Skeletal muscle satellite cell (primary cell): ENCODE measurements around the gene CALN1.
"Not testable (repeated sequence)": the region's sequence is repeated elsewhere in the genome, so short reads cannot be mapped to it uniquely, and the experiment has no call there.

Source experiments
- H3K27me3 ChIP-seq: 2 replicates; pipeline ENCODE4 v1.7.0; 2013; ENCODE audit warnings: low read length; ENCODE audit not compliant: control insufficient read depth, insufficient read depth
- H3K36me3 ChIP-seq: 2 replicates; pipeline ENCODE4 v1.7.0; 2013; ENCODE audit warnings: mild to moderate bottlenecking, control low read depth, low read length; ENCODE audit not compliant: insufficient read depth
- H3K4me1 ChIP-seq: 2 replicates; pipeline ENCODE4 v1.7.0; 2013; ENCODE audit warnings: low read length; ENCODE audit not compliant: control insufficient read depth, insufficient read depth
- H3K4me2 ChIP-seq: 2 replicates; pipeline ENCODE4 v1.7.0; 2013; ENCODE audit warnings: mild to moderate bottlenecking, low read length
- H3K4me3 ChIP-seq: 2 replicates; pipeline ENCODE4 v1.7.0; 2013; ENCODE audit warnings: low read length
- H3K9ac ChIP-seq: 2 replicates; pipeline ENCODE4 v1.7.0; 2013; ENCODE audit warnings: mild to moderate bottlenecking, low read depth, low read length, moderate library complexity
- H3K9me3 ChIP-seq: replicated peaks from 2 replicates; pipeline ENCODE4 v1.7.0; 2013; ENCODE audit warnings: mild to moderate bottlenecking, control low read depth, low read length

The CALN1 gene

DNA sequence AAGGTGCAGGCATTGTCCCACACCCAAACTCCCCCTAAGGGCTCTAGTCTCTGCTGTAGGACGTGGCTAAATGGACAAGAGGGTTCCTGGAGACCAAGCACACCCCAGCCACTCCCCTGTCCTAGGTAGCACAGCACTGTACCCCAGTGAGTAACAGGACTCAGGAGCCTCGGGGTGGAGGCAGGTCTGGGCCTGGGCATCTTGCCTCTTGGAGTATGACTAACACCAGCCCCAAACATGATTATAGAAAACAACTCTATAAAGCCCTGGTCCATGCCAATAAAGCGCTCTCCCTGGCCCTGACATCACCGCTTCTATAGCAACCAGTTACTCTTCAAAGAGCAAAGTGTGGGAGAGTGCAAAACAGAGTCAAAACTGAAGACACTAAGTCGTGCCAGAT, 195.0 kb downstream of the CALN1 start:
- Histone ChIP-seq H3K4me3 (no peak overlapping the region), H3K27me3 (no peaks in the 10 kb centered on the region), H3K9me3 (peaks cover 7% of the 10 kb centered on the region), H3K4me2 (no peak overlapping the region), H3K4me1 (no peaks in the 10 kb centered on the region), H3K9ac (no peak overlapping the region), H3K36me3 (no peaks in the 10 kb centered on the region)

DNA sequence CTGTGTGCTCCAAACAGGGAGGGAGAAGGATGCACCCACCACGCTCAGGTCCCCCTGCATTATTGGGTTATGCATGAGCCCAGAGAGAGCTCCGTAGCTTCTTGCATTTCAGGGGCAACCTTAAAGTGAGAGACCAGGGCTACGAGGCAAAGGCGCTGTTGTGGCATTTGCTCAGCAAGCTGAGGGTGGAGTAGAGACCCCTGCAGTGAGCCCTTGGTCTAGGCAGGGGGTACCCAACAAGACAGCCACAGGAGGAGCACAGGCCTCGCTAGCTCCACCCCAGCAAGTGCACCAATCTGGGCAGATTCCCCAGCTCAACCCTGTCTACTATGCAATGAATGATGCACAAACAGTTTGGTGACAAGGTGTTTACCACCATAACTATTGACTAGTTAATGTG, 198.4 kb downstream of the CALN1 start:
- H3K4me3 ChIP-seq = no peak overlapping the region
- peaks cover 11% of the 10 kb centered on the region for H3K9me3 ChIP-seq
- no peak overlapping the region for H3K4me2 ChIP-seq
- H3K27me3 ChIP-seq = no peaks in the 10 kb centered on the region
- H3K36me3 ChIP-seq = no peaks in the 10 kb centered on the region
- H3K9ac ChIP-seq = no peak overlapping the region
- no peaks in the 10 kb centered on the region for H3K4me1 ChIP-seq

DNA sequence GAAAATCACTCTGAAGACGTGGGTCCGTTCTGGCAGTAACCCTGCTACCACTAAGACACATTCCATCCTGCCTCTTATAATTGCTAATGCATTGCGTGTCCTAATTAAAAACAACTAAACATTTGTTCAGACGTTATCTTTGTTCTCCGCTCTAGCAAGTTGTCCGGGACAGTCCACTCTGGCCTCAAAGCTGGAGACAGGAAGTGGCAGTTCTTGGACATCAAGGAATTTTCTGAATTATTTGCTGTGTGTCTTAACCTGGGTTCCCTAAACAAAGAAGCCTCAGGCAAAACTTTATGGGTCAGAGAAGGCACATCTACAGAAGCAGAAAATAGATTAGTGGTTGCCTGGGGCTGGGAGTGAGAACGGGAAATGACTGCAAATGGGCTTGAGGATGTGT, 199.1 kb downstream of the CALN1 start:
- no peaks in the 10 kb centered on the region for H3K4me1 ChIP-seq
- peaks cover 7% of the 10 kb centered on the region for H3K9me3 ChIP-seq
- H3K4me3 ChIP-seq = no peak overlapping the region

DNA sequence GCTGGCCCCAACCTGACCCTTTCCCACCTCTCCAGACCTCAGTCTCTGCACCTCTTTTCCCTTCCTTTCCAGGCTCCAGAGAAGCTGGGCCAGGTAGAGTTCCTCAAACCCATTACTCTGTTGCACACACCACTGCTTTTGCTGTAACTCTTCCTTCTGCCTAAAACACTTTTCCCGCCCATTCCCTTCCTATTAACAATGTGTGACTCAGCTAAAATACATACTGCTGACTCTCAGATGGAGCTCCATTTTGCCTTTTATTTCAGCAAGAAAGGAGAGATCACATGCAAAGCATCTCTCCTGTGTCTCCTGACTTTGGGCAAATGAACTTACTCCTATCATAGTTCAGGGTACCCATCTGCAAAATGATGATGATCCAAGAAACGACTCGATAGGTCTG, 201.0 kb downstream of the CALN1 start:
- no peaks in the 10 kb centered on the region for H3K27me3 ChIP-seq
- H3K9me3 ChIP-seq = peaks cover 7% of the 10 kb centered on the region
- no peak overlapping the region for H3K4me3 ChIP-seq

More for the DNA sequence above, 199.1 kb downstream of the CALN1 start:
- no peaks in the 10 kb centered on the region for H3K27me3 ChIP-seq
- no peaks in the 10 kb centered on the region for H3K36me3 ChIP-seq
- H3K9ac ChIP-seq = no peak overlapping the region
- H3K4me2 ChIP-seq = no peak overlapping the region

DNA sequence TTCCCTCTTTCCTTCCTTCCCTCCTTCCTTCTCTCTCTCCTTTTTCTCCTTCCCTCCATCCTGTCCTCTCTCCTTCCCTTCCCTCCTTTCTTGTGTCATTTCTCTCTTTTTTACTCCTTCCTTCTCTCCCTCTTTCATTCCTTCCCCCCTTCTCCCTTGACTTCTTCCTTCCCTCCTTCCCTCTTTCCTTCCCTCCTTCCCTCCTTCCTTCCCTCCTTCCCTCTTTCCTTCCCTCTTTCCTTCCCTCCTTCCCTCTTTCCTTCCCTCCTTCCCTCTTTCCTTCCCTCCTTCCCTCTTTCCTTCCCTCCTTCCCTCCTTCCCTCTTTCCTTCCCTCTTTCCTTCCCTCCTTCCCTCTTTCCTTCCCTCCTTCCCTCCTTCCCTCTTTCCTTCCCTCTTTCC, 203.1 kb downstream of the CALN1 start:
- not testable (repeated sequence) for H3K9me3 ChIP-seq, H3K36me3 ChIP-seq, H3K4me1 ChIP-seq, H3K27me3 ChIP-seq, H3K4me2 ChIP-seq, H3K9ac ChIP-seq, H3K4me3 ChIP-seq

More for the DNA sequence above, 201.0 kb downstream of the CALN1 start:
- Histone ChIP-seq H3K4me1 (no peaks in the 10 kb centered on the region), H3K4me2 (no peak overlapping the region), H3K36me3 (no peaks in the 10 kb centered on the region), H3K9ac (no peak overlapping the region)

DNA sequence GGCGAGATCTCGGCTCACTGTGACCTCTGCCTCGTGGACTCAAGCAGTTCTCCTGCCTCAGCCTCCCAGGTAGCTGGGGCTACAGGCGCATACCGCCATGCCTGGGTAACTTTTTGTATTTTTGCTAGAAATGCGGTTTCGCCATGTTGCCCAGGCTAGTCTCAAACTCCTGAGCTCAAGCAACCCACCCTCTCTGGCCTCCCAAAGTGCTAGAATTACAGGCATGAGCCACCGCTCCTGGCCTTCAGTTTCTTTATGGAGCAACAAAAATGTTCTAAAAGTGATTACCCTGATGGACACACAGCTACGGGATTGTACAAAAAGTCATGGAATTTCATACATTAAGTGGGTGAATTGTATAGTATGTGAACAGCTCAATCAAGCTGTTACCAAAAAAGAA, 216.0 kb downstream of the CALN1 start:
- no peak overlapping the region for H3K9ac ChIP-seq
- H3K4me3 ChIP-seq = no peak overlapping the region
- H3K4me2 ChIP-seq = no peak overlapping the region
- H3K27me3 ChIP-seq = no peaks in the 10 kb centered on the region
- H3K9me3 ChIP-seq = no peaks in the 10 kb centered on the region
- H3K4me1 ChIP-seq = no peaks in the 10 kb centered on the region
- no peaks in the 10 kb centered on the region for H3K36me3 ChIP-seq

DNA sequence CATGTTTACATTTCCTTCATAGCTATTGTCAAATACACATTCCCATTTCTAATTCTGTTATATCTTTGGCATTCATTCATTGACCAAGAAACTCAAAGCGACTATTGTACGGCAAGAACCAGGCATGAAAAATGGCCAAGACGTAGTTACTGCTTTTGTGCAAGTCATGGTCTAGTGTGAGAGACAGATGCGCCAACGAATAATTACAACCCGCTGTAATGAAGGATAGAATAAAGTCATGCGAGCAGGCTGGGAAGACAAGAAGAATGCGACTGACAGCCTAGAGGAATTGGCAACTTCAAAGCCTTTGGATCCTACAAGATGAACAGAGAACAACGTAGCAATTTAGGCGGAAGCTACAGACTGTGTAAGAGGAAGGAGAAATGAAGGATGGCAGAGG, 221.2 kb downstream of the CALN1 start:
- no peaks in the 10 kb centered on the region for H3K36me3 ChIP-seq
- H3K4me2 ChIP-seq = no peak overlapping the region
- H3K9ac ChIP-seq = no peak overlapping the region
- H3K4me3 ChIP-seq = no peak overlapping the region
- no peaks in the 10 kb centered on the region for H3K9me3 ChIP-seq
- H3K27me3 ChIP-seq = no peaks in the 10 kb centered on the region
- no peaks in the 10 kb centered on the region for H3K4me1 ChIP-seq

DNA sequence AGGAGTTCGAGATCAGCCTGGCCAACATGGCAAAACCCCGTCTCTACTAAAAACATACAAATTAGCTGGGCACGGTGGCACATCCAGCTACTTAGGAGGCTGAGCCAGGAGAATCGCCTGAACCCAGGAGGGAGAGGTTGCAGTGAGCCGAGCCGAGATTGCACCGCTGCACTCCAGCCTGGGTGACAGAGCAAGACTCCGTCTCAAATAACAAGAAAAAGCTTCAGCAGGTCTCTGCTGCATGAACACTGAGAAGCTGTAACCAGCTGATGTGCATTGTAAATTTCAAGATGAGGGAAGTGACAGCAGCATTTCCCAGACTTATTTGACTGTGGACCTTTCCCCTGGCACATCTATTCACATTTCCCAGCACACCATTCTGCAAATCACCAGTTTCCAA, 222.0 kb downstream of the CALN1 start:
- Histone ChIP-seq H3K9me3 (no peaks in the 10 kb centered on the region), H3K36me3 (no peaks in the 10 kb centered on the region), H3K4me1 (no peaks in the 10 kb centered on the region), H3K27me3 (no peaks in the 10 kb centered on the region), H3K9ac (no peak overlapping the region), H3K4me2 (no peak overlapping the region), H3K4me3 (no peak overlapping the region)

DNA sequence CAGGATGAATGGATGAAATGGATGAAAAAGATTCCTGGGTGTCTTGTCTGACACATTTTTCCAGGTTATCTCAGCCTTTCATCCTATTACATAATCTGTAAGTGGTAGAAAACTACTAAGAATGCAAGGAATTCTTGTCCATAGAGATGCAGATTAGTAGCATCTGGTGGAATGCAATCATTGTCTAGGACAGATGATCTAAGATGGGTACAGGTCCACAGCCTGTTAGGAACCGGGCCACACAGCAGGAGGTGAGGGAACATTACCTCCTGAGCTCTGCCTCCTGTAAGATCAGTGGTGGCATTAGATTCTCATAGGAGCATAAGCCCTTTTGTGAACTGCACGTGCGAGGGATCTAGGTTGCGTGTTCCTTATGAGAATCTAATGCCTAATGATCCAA, 225.0 kb downstream of the CALN1 start:
- Histone ChIP-seq H3K4me2 (no peak overlapping the region), H3K4me1 (no peaks in the 10 kb centered on the region), H3K9me3 (no peaks in the 10 kb centered on the region), H3K27me3 (no peaks in the 10 kb centered on the region), H3K9ac (no peak overlapping the region), H3K36me3 (no peaks in the 10 kb centered on the region), H3K4me3 (no peak overlapping the region)

DNA sequence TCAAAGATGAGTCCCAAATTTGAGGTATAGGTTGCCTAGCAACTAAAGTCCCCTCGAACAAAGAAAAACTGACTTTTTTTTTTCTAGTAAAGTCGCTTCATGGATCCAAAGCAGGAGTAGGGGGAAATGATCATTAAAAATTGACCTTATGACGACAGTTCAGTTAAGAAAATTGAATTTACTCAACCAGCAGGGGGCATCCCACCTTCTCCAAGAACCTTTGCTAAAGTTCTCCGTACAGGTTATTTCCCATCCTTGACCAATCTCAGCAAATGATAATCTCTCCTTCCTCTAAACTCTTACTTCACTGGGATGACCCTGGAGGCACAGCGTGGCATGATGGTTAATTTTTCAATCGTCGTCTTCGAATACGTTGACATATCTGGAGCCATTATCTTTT, 228.3 kb downstream of the CALN1 start:
- no peak overlapping the region for H3K4me2 ChIP-seq
- H3K36me3 ChIP-seq = no peaks in the 10 kb centered on the region
- H3K4me3 ChIP-seq = no peak overlapping the region
- no peaks in the 10 kb centered on the region for H3K9me3 ChIP-seq
- no peak overlapping the region for H3K9ac ChIP-seq
- H3K27me3 ChIP-seq = no peaks in the 10 kb centered on the region
- H3K4me1 ChIP-seq = no peaks in the 10 kb centered on the region

DNA sequence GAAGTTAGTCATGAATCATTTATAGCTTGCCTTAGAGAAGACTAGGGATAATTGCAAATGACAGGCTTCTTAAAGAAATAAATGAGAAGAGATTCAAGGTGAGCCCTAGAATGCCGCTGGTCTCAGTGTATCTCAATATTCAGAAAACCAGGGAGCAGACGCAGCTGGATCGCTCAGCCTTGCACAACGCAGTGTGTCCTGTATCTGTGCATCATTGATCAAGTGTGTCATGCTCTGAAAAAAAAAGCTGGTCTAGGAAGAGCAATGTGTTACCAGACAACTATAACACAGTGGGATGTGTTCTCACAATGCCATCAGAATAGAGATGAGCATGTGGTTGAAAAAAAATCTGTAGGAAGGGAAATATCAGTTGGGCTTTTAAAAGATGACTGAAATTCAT, 230.1 kb downstream of the CALN1 start:
- Histone ChIP-seq H3K9me3 (no peaks in the 10 kb centered on the region), H3K9ac (no peak overlapping the region), H3K4me1 (no peaks in the 10 kb centered on the region), H3K4me2 (no peak overlapping the region), H3K36me3 (no peaks in the 10 kb centered on the region), H3K27me3 (no peaks in the 10 kb centered on the region), H3K4me3 (no peak overlapping the region)

DNA sequence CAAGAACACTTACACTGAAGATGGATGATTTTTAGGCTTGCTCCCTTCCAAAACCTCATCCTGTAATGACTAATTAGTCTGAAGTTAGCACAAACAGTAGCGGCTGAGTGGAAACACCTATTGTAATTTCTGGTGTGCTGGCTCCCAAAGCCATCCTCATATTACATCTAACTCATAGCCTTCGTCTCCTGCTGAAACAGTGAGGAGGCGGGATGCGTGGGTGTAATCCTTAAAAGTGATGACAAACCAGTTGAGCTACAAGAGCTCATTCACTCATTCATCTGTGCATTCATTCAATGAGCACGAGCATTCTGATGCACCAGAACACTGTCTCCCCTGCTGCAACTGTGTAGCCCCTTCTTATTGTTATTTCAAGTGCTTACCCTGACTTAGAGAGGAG, 235.3 kb downstream of the CALN1 start:
- Histone ChIP-seq H3K27me3 (no peaks in the 10 kb centered on the region), H3K36me3 (no peaks in the 10 kb centered on the region), H3K4me3 (no peak overlapping the region), H3K4me2 (no peak overlapping the region), H3K9me3 (peaks cover 3% of the 10 kb centered on the region), H3K4me1 (no peaks in the 10 kb centered on the region), H3K9ac (no peak overlapping the region)
